RKO (cell line): ENCODE measurements around the gene PSMB1.
A peak's percentile ranks its signal among the peaks of the same experiment; 100 is the strongest.
"Not testable (repeated sequence)": the region's sequence is repeated elsewhere in the genome, so short reads cannot be mapped to it uniquely, and the experiment has no call there.

Source experiments
- DNase-seq: peaks from one replicate; pipeline ENCODE4 v3.0.0-alpha.2; 2016; ENCODE audit warnings: low spot score

Gene PSMB1

DNA sequence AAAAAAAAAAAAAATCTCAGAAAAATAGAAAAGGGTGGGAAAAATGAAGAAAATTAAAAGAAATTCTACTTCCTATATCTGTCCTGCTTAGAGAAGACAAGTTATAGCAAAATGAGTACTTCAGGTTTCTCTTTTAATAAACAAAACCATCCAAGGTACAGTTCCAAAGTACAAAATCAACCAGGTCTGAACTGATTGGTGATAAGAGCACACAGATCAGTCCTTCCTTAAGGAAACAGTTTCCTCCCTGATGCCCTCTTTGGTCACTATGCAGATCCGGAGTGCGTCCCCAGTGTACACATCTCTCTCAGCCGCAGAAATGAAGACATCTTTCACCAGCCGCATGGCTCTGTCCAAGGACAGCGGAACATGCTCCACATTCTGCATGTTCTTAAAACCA, 18.1 kb downstream of the PSMB1 start:
- DNase-seq = no peak

DNA sequence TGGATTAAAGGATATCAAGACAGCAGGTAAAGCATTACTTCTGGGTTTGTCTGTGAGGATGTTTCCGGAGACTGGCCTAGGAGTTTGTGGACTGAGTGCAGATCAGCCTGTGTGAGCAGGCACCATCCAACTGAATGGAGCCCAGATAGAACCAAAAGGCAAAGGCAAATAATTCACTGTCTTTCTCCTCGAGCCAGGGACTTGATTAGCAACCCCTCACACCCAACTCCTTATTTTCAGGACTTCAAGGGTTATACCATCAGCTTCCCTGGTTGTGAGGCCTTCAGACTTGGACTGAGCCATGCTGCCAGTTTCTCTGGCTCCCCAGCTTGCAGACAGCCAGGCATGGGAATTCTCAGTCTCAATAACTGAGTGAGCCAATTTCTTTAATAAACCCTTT, 19.3 kb downstream of the PSMB1 start:
- DNase-seq = no peak

DNA sequence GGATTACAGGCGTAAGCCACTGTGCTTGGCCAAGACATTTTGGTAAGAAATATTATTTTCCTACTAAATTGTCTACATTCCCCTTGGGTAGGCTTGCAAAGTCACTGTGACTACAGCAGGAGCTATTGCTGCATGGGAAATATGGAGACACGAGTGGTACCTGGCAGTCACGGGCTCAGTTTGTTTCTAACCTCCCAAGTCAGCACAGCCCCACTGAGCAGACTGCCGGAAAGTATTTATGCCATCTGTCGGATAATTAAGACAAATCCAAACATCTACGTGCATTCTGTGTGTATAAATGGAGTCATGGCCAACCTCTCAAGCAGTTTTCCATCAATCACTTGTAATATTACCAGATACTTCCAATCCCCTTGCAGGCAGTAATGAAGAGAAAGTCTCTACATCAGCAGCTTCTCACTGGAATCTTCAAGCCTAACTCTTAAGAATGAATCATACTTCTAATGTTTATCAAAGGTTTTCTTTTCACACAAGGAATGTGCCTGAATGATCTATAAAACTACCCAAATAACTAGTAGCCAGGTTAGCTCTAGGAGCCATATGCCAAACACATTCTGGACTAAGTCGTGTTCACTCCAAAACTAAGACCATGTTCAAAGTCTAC, 20.1 kb downstream of the PSMB1 start:
- DNase-seq = no peak

DNA sequence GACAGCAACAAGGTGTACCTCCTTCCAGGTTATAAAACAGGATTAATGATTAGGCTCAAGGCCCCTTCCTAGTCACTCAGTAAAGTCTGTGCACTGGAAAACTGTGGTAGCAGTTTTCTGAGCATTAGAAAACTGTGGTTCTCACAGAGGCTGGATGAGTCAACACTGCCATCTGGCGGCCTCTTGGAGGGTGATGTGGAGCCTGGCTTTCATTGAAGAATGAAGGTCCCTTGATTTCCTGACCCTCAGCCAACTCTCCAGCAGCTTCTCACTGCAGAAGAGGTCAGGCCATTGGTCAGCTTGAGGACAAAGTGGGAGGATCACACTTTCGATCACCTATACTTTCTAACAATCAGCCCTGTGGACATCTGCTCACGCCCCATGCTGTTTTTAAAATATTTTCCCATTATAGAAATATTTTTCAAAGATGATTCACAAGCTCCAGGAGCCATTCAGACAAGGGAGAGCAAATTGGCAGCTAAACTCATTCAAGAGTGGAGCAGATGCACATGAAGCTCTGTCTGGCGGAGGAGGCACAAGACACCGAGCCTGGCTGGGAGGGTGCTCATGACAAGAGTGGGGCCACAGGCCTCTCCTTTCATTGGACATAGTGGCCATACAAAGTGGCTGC, 23.2 kb downstream of the PSMB1 start:
- DNase-seq = peak; percentile 75

DNA sequence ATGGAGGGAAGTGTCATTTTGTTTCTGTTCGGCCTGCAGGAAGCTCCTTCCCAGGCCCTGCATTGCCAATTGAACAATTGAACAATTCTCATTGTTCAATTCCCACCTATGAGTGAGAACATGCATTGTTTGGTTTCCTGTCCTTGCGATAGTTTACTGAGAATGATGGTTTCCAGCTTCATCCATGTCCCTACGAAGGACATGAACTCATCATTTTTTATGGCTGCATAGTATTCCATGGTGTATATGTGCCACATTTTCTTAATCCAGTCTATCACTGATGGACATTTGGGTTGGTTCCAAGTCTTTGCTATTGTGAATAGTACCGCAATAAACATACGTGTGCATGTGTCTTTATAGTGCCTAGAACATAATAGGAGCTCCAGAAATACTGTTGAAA, 25.1 kb downstream of the PSMB1 start:
- DNase-seq = not testable (repeated sequence)

DNA sequence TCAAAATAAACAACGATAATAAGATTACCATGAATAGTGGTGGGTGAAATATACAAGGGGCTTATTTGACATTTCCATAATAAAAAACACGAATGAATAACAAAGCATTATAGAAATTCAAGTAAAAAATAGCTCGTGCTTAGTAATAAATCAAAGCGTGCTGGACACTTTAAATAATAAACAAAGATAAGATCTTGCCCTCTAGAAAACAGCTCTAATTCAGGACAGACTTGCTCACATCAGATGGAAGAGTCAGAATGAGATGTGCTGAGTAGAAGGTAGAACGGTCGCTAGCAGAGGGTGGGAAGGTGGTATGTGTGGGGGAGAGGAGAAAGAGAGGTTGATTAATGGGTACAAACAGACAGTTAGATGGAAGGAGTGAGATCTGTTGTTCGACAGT, 27.3 kb downstream of the PSMB1 start:
- no peak for DNase-seq

DNA sequence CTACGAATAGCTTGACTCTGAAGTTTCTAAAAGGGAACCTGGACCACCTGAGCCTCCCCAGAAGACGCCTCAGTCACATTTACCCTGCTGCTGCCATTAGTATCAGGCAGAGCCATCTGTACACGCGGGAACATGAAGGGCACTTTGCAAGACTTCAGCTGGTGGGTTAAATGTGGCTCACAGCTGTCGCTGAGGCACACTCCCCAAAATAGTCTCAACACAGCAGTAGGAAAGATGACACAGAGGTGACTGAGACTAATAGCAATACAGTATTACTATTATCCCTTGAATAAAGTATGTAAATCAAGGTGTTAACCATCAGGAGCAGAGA, 29.0 kb downstream of the PSMB1 start:
- DNase-seq = no peak

DNA sequence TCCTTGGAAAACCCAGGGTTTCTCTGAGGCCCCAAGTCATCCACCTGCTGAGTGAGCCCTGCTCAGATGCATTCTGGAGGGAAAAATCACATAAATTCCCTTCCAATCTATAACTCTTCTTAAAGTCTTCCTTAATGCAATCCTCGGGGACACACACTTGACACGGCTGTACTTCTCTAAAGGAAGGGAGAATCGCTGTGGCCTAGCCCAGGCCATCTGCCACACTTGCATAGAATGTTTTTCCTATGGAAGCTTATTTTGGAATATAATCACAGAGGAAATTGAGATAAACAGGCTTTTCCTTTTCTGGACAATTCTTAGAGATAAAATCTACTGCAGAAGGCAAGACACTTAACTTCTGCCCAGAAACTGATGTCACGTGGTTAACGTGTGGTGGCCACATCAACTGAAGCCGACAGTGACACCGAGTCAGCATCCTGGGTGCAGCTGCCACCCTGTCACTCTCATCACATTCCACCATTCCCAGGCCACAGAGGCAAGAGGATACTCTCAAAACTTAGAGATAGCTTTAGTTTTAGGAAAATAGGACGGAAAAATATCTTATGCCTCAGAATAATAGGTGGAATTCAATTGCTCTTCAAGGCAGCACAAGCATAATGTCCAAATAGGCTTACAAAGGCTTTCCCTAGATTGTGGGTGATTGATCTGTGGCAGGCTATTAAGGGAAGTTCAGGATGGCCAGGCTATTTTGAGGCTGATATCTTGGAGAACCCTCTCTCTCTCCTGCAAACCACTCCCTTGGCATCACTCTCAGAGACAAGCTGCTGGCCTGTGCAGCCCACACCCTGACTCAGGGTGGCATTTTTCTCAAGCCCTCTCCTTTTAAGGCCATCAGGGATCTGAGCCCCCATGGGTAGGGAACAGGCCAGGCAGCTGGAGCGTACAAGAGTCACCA, 29.6 kb downstream of the PSMB1 start:
- no peak for DNase-seq

DNA sequence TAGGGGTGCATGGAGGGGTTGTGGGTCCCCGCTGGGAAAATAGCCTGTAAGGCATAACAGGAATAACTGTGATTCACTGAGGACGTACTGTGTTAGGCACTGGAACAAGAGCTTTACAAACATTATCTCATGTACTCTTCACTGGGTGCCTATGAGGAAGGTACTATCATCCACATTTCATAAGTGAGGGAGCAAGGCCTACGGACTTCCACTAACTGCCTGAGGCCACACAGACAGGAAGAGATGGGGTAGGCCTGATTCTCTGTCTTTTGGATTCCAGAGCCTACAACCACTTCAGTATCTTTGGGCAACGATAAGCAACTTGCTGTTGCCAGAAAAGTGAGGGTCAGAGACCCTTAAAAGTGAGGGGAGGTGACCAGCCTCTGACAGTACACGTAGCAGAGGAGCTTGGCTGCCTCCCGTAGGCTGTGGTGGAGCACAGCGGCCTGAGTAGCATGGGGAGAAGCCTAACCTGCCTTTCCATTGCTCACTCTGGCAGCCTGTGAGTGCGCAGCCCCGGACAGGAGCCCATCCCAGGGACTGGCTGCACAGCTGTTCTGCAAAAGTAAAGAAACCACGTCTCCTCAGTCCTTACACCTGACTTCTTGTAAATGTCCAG, 30.4 kb downstream of the PSMB1 start:
- DNase-seq = peak; percentile 15

DNA sequence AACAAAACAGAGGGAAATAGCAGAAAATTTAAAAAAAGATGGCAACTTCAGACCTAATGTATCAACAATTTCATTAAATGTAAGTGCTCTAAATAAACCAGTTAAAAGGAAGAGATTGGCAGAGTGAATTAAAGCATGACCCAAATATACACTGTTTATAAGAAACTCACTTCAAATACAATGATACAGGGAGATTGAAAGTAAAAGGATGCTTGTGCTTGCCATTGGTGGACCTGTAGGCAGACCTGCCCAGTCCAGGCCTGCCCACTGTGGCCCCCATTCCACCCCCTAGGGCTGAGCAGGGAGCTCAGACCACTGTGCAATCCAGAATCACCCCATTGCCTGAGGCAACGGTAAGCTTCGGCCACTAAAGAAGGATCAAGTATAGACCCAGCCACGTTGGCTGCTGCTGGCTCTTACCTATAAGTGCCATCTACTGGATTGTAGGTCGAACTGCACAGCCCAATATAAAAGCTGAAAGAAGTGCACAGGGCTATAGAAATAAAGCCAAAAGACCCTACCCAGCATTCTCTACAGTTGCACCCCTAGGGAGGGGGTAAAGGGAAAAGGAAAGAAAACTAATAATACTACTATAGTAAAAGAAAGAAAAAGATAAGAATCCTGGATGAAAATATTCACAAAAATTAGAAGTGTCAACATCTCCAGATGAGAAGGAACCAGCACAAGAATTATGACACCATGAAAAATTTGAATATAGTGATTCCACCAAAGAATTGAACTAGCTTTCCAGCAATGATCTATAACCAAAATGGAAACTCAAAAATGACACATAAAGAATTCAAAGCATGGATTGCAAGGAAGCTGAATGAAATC, 36.1 kb downstream of the PSMB1 start:
- DNase-seq = peak; percentile 82

DNA sequence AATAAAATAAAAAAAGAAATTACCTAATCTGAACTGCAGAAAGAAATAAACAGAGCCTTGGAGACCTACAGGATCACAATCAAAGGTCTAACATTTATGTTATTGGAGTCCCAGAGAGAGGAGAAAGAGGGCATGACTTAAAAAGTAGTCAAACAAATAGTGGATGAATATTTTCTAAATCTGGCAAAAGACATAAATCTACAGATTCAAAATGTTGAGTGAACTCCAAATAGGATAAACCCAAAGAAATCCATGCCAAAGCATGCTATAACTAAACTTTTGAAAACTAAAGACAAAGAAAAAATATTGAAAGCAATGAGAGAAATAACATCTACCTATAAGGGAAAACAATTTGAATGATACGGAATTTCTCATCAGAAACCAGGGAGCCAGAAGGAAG, 38.2 kb downstream of the PSMB1 start:
- DNase-seq = no peak

DNA sequence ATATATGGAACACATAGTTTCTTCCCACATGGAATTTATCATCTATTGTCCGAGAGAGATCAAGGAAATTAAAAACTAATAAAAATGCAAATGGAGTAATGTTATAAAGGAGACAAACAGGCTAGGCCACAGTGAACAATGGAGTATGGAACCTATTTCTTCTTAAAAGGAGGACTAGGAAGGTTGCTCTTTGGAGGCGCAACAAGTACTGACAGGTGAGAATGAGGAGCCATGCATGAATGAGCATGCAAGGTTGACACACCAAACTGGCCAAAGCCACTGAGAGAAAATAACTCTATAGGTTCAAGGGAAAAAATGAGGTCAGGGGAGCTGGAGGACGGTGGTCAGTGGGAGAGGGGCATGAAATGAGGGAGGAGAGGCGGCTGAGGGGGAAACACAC, 40.9 kb downstream of the PSMB1 start:
- no peak for DNase-seq

DNA sequence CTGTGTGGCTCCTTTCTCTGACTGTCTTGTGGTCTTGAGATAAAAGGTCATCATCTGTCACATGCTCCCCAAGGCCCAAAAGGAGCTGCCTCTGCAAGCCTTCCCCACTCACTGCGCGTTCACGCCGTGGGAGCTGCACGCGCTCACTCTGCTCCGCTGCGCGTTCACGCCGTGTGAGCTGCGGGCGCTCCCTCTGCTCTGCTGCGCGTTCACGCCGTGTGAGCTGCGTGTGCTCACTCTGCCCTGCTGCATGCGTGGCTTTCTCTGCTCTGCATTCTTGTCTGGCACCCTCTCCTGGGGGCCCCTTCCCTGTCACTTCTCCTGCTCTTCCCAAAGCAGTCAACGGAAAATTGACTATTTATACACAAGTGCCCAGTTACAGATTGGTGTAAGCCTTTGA, 42.5 kb downstream of the PSMB1 start:
- no peak for DNase-seq

DNA sequence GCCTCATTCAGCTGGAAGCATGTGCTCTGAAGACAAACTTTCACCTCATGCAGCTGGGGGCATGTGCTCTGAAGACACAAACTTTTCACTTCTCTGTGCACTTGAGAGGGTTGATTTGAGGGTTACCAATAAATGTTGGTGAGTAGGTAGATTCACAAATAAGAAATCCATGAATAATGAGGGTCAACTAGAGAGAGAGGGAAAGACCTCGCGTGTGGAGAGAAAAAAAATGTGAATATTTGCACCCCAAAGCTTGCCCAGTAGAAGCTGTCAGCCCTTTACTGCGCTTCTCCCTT, 43.4 kb downstream of the PSMB1 start:
- DNase-seq = no peak

DNA sequence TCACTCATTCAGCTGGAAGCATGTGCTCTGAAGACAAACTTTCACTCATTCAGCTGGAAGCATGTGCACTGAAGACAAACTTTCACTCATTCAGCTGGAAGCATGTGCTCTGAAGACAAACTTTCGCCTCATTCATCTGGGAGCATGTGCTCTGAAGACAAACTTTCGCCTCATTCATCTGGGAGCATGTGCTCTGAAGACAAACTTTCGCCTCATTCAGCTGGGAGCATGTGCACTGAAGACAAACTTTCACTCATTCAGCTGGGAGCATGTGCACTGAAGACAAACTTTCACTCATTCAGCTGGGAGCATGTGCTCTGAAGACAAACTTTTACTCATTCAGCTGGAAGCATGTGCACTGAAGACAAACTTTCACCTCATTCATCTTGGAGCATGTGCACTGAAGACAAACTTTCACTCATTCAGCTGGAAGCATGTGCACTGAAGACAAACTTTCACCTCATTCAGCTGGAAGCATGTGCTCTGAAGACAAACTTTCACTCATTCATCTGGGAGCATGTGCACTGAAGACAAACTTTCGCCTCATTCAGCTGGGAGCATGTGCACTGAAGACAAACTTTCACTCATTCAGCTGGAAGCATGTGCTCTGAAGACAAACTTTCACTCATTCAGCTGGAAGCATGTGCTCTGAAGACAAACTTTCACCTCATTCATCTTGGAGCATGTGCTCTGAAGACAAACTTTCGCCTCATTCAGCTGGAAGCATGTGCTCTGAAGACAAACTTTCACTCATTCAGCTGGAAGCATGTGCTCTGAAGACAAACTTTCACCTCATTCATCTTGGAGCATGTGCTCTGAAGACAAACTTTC, 44.0 kb downstream of the PSMB1 start:
- not testable (repeated sequence) for DNase-seq

DNA sequence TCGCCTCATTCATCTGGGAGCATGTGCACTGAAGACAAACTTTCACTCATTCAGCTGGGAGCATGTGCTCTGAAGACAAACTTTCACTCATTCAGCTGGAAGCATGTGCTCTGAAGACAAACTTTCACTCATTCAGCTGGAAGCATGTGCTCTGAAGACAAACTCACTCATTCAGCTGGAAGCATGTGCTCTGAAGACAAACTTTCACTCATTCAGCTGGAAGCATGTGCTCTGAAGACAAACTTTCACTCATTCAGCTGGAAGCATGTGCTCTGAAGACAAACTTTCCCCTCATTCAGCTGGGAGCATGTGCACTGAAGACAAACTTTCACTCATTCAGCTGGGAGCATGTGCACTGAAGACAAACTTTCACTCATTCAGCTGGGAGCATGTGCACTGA, 44.8 kb downstream of the PSMB1 start:
- DNase-seq = not testable (repeated sequence)

DNA sequence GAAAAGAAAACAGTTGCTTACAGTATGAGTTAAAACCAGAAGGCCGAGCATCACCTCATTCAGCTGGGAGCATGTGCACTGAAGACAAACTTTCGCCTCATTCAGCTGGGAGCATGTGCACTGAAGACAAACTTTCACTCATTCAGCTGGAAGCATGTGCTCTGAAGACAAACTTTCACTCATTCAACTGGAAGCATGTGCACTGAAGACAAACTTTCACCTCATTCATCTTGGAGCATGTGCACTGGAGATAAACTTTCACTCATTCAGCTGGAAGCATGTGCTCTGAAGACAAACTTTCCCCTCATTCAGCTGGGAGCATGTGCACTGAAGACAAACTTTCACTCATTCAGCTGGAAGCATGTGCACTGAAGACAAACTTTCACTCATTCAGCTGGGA, 45.4 kb downstream of the PSMB1 start:
- not testable (repeated sequence) for DNase-seq

DNA sequence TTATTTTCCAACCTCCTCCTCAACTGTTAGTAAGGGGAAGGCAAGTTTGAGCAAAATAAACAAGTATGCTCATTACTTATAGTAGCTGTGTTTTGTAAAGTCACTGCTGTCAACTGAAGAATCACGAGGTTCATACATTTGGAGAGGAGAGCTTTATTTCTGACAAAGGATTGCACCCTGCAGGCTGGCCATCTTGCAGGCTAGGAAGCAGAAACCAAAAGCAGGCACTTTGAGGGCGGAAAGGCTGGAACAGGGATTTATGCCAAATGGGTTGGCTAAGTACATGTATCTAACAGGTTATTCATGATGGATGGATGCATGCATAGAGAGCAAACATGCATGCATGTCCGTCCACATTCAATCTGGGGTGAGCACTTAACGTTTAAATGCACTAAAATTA, 46.7 kb downstream of the PSMB1 start:
- no peak for DNase-seq

DNA sequence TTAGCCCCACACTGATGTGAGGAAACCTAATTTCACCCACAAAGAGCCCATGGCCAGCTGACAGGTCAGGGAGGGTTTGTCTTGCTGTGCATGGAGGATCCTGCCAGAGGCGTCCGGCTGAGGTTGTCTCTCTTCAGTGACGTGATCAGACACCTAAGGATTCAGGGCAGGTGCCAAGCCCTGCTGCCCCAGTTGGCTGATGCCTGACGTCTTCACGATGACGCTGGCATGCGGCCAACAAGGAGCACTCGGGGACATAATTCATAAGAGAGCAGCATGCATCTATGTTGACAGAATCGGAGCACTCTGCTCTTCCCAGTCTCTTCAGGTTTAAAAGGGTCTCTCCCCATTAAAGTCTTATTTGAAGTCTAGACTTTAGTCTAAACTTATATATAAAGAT, 47.8 kb downstream of the PSMB1 start:
- no peak for DNase-seq

DNA sequence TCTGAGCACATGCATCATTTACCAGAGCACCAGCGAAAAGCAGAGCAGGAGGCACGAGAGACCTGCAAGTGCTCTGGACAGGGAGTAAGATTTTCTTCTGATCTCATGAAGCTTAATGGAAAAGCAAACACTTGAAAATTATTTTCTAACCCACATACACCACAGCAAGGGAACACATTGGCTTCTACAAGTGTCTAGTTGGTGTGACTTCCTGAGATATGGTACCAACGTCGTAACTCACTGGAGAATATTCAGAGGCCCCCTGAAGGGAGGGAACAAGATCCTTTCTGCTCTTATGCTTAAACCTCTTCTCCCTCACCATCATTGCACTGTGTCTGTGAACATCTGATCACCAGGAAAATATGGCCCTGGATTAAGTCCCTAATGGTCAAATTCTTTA, 48.6 kb downstream of the PSMB1 start:
- no peak for DNase-seq

DNA sequence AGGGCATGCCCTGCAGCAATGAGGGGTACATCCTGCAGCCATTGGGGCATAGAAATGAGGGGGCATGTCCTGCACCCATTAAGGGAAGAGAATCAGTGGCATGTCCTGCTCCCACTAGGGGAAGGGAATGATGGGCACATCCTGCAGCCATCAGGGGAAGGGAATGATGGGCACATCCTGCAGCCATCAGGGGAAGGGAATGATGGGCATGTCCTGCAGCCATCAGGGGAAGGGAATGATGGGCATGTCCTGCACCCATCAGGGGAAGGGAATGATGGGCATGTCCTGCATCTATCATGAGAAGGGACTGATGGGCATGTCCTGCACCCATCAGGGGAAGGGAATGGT, 49.7 kb downstream of the PSMB1 start:
- no peak for DNase-seq
